HEK293 (cell line): Measurements from ENCODE around the gene DGKH.

Source experiments
- GFI1B ChIP-seq: fragments of 450-650 bp; formaldehyde crosslinking; IDR thresholded peaks from 2 replicates; pipeline ENCODE4 v1.5.1; 2016; ENCODE audit warnings: missing biosample characterization, missing genetic modification characterization
- KLF7 ChIP-seq: fragments of 450-650 bp; formaldehyde crosslinking; IDR thresholded peaks from 2 replicates; pipeline ENCODE4 v1.5.1; 2016; ENCODE audit warnings: missing biosample characterization, missing genetic modification characterization, borderline replicate concordance
- KLF9 ChIP-seq: fragments of 450-650 bp; formaldehyde crosslinking; IDR thresholded peaks from 2 replicates; pipeline ENCODE4 v1.5.1; 2016; ENCODE audit warnings: missing biosample characterization, missing genetic modification characterization, low read depth
- OVOL3 ChIP-seq: fragments of 450-650 bp; formaldehyde crosslinking; IDR thresholded peaks from 2 replicates; pipeline ENCODE4 v1.5.1; 2016; ENCODE audit warnings: missing biosample characterization, missing genetic modification characterization
- SCRT2 ChIP-seq: fragments of 450-650 bp; formaldehyde crosslinking; IDR thresholded peaks from 2 replicates; pipeline ENCODE4 v1.5.1; 2016; ENCODE audit warnings: missing biosample characterization, missing genetic modification characterization
- TRIM28 ChIP-seq: IDR thresholded peaks from 2 replicates; pipeline ENCODE4 v1.6.1; 2011; ENCODE audit warnings: low read length, control low read depth, borderline replicate concordance
- YY1 ChIP-seq: fragments of 450-650 bp; formaldehyde crosslinking; IDR thresholded peaks from 2 replicates; pipeline ENCODE4 v1.5.1; 2018; ENCODE audit warnings: missing biosample characterization, missing genetic modification characterization
- ZBTB7A ChIP-seq: fragments of 450-650 bp; formaldehyde crosslinking; IDR thresholded peaks from 2 replicates; pipeline ENCODE4 v1.5.1; 2016; ENCODE audit warnings: low read depth, missing biosample characterization, missing genetic modification characterization
- ZBTB8A ChIP-seq: fragments of 450-650 bp; formaldehyde crosslinking; IDR thresholded peaks from 2 replicates; pipeline ENCODE4 v1.5.1; 2016; ENCODE audit warnings: missing biosample characterization, missing genetic modification characterization
- ZFP37 ChIP-seq: fragments of 450-650 bp; formaldehyde crosslinking; IDR thresholded peaks from 2 replicates; pipeline ENCODE4 v1.5.1; 2016; ENCODE audit warnings: missing biosample characterization, missing genetic modification characterization
- ZNF10 ChIP-seq: fragments of 450-650 bp; formaldehyde crosslinking; IDR thresholded peaks from 2 replicates; pipeline ENCODE4 v1.5.1; 2017; ENCODE audit warnings: missing biosample characterization, missing genetic modification characterization
- ZNF140 ChIP-seq: fragments of 450-650 bp; formaldehyde crosslinking; IDR thresholded peaks from 2 replicates; pipeline ENCODE4 v1.5.1; 2016; ENCODE audit warnings: missing biosample characterization, missing genetic modification characterization
- ZNF175 ChIP-seq: fragments of 450-650 bp; formaldehyde crosslinking; IDR thresholded peaks from 2 replicates; pipeline ENCODE4 v1.5.1; 2016; ENCODE audit warnings: missing biosample characterization, missing genetic modification characterization
- ZNF202 ChIP-seq: fragments of 450-650 bp; formaldehyde crosslinking; IDR thresholded peaks from 2 replicates; pipeline ENCODE4 v1.5.1; 2016; ENCODE audit warnings: missing biosample characterization, missing genetic modification characterization, borderline replicate concordance
- ZNF23 ChIP-seq: fragments of 450-650 bp; formaldehyde crosslinking; IDR thresholded peaks from 2 replicates; pipeline ENCODE4 v1.5.1; 2016; ENCODE audit warnings: missing biosample characterization, missing genetic modification characterization, borderline replicate concordance
- ZNF274 ChIP-seq, 2 experiments: fragments of 200-500 bp in 1 of 2; fragments of 450-650 bp in 1 of 2; sonication (Bioruptor generic) in 1 of 2; formaldehyde crosslinking in 1 of 2; IDR thresholded peaks; 2 replicates each; pipeline versions ENCODE4 v1.5.1 to v1.6.1; 2014 to 2016; ENCODE audit warnings: borderline replicate concordance in 1 of 2, inconsistent platforms in 1 of 2, low read length in 1 of 2, missing biosample characterization in 1 of 2, missing genetic modification characterization in 1 of 2
- ZNF302 ChIP-seq: fragments of 450-650 bp; formaldehyde crosslinking; IDR thresholded peaks from 2 replicates; pipeline ENCODE4 v1.5.1; 2016; ENCODE audit warnings: missing biosample characterization, missing genetic modification characterization, low read depth
- ZNF350 ChIP-seq: fragments of 450-650 bp; formaldehyde crosslinking; IDR thresholded peaks from 2 replicates; pipeline ENCODE4 v1.5.0; 2017; ENCODE audit warnings: missing biosample characterization, mild to moderate bottlenecking, missing genetic modification characterization
- ZNF433 ChIP-seq: fragments of 450-650 bp; formaldehyde crosslinking; IDR thresholded peaks from 2 replicates; pipeline ENCODE4 v1.5.1; 2016; ENCODE audit warnings: missing biosample characterization, missing genetic modification characterization, low read depth
- ZNF571 ChIP-seq: fragments of 450-650 bp; formaldehyde crosslinking; IDR thresholded peaks from 2 replicates; pipeline ENCODE4 v1.5.0; 2017; ENCODE audit warnings: missing biosample characterization, missing genetic modification characterization
- ZNF596 ChIP-seq: fragments of 450-650 bp; IDR thresholded peaks from 2 replicates; pipeline ENCODE4 v1.5.0; 2018; ENCODE audit warnings: missing biosample characterization, mild to moderate bottlenecking, missing genetic modification characterization, moderate library complexity
- ZNF624 ChIP-seq: fragments of 450-650 bp; formaldehyde crosslinking; IDR thresholded peaks from 2 replicates; pipeline ENCODE4 v1.5.1; 2017; ENCODE audit warnings: missing biosample characterization, missing genetic modification characterization
- ZNF626 ChIP-seq: fragments of 450-650 bp; sonication (Bioruptor Pico); formaldehyde crosslinking; IDR thresholded peaks from 2 replicates; pipeline ENCODE4 v1.5.1; 2018; ENCODE audit warnings: missing biosample characterization, missing genetic modification characterization, inconsistent platforms
- ZNF629 ChIP-seq: fragments of 450-650 bp; formaldehyde crosslinking; IDR thresholded peaks from 2 replicates; pipeline ENCODE4 v1.5.1; 2017; ENCODE audit warnings: missing biosample characterization, missing genetic modification characterization
- ZNF654 ChIP-seq: fragments of 450-650 bp; formaldehyde crosslinking; IDR thresholded peaks from 2 replicates; pipeline ENCODE4 v1.5.1; 2016; ENCODE audit warnings: low read depth, missing biosample characterization, missing genetic modification characterization
- ZNF701 ChIP-seq: fragments of 450-650 bp; formaldehyde crosslinking; IDR thresholded peaks from 2 replicates; pipeline ENCODE4 v1.5.1; 2016; ENCODE audit warnings: missing biosample characterization, missing genetic modification characterization
- ZNF707 ChIP-seq: fragments of 450-650 bp; formaldehyde crosslinking; IDR thresholded peaks from 2 replicates; pipeline ENCODE4 v1.5.1; 2016; ENCODE audit warnings: missing biosample characterization, missing genetic modification characterization
- ZNF76 ChIP-seq: fragments of 450-650 bp; formaldehyde crosslinking; IDR thresholded peaks from 2 replicates; pipeline ENCODE4; 2016; ENCODE audit warnings: low read depth, missing biosample characterization, missing genetic modification characterization, borderline replicate concordance
- ZSCAN30 ChIP-seq: fragments of 450-650 bp; IDR thresholded peaks from 2 replicates; pipeline ENCODE4 v1.5.1; 2018; ENCODE audit warnings: missing biosample characterization, mild to moderate bottlenecking, missing genetic modification characterization, moderate library complexity
- TF ChIP-seq, protein P1 (sequence below): fragments of 450-650 bp; formaldehyde crosslinking; IDR thresholded peaks from 2 replicates; pipeline ENCODE4 v1.5.1; 2017; ENCODE audit warnings: missing biosample characterization, mild to moderate bottlenecking, missing genetic modification characterization, moderate library complexity
- TF ChIP-seq, protein P2 (sequence below): fragments of 450-650 bp; formaldehyde crosslinking; IDR thresholded peaks from 2 replicates; pipeline ENCODE4 v1.5.1; 2016; ENCODE audit warnings: missing biosample characterization, missing genetic modification characterization
- TF ChIP-seq, protein P3 (sequence below): fragments of 450-650 bp; formaldehyde crosslinking; IDR thresholded peaks from 2 replicates; pipeline ENCODE4 v1.5.1; 2016; ENCODE audit warnings: missing biosample characterization, missing genetic modification characterization
- TF ChIP-seq, protein P4 (sequence below): fragments of 450-650 bp; formaldehyde crosslinking; IDR thresholded peaks from 2 replicates; pipeline ENCODE4 v1.5.1; 2017; ENCODE audit warnings: missing biosample characterization, missing genetic modification characterization

DGKH gene

DNA sequence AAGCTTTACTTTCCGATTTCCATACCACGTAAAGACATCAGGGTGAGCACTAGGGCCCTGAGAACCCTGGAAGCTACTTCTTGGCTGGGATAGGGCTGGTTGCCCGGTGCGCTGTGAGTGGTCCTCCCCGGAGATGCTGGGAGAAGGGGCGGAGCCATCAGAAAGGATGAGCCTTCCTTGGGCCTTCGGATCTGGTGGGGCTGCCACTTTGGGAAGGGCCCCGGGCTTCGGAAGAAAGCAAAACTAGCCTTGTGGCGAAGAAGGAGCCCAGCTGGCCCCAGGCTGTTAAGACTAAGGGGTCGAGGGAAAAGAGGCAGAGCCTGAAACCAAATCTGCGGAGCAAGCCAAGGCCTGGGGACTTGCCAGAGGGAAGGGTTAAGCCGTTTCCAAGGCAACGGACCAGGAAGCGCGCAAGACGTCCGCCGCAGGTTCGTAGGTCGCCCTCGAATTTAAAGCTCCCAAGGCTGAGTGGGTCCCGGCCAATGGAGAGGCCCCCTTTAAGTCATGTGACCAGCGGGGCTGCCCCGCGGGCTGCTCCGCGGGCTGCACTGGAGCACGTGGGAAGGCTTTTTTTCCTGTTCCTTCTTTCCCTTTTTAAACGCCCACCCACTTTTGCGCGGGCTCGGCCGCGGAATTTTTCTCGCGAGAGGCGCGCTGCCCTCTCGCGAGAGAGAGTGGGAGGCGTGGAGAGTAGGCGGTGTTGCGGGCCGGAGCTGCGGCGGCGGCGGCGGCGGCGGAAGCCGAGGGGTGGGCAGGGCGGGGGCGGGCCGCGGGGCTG lies 223.1 kb downstream of the DGKH start (continued):
- no peak for TF ChIP-seq OVOL3 (tag by site-specific recombination)
- no peak for TF ChIP-seq ZNF654
- peak; percentile 59; the same call in 1 of the 2 replicates for TF ChIP-seq KLF9
- TF ChIP-seq ZNF433 (tag by site-specific recombination), result no peak
- TF ChIP-seq TRIM28, result no peak
- no peak for TF ChIP-seq ZNF626
- TF ChIP-seq GFI1B (tag by site-specific recombination), result no peak
- no peak for TF ChIP-seq ZNF596 (tag by site-specific recombination)
- no peak for TF ChIP-seq ZNF701 (tag by site-specific recombination)
- TF ChIP-seq ZSCAN30 (tag by site-specific recombination), result no peak
- no peak for TF ChIP-seq ZNF10 (tag by site-specific recombination)
- TF ChIP-seq ZNF350, result no peak
- no peak for TF ChIP-seq ZNF76
- TF ChIP-seq ZNF302 (tag by site-specific recombination), result no peak
- TF ChIP-seq ZBTB8A (tag by site-specific recombination), result peak; percentile 99
- no peak for TF ChIP-seq ZNF23 (tag by site-specific recombination)
- TF ChIP-seq ZNF274 (IDR thresholded peaks at IDR 0.05; ENCODE audit: low read length), result no peak
- TF ChIP-seq ZNF274 (tag by site-specific recombination; IDR thresholded peaks at IDR 0.05; ENCODE audit: borderline replicate concordance), result no peak
- TF ChIP-seq, protein P1, sequence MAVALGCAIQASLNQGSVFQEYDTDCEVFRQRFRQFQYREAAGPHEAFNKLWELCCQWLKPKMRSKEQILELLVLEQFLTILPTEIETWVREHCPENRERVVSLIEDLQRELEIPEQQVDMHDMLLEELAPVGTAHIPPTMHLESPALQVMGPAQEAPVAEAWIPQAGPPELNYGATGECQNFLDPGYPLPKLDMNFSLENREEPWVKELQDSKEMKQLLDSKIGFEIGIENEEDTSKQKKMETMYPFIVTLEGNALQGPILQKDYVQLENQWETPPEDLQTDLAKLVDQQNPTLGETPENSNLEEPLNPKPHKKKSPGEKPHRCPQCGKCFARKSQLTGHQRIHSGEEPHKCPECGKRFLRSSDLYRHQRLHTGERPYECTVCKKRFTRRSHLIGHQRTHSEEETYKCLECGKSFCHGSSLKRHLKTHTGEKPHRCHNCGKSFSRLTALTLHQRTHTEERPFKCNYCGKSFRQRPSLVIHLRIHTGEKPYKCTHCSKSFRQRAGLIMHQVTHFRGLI (tag by site-specific recombination), result peak; percentile 66; the same call in 1 of the 2 replicates
- TF ChIP-seq ZNF202 (tag by site-specific recombination), result 0 out of 2 replicates have a peak, but pooled peaks have one; percentile 64
- TF ChIP-seq ZNF624 (tag by site-specific recombination), result no peak
- no peak for TF ChIP-seq ZFP37 (tag by site-specific recombination)
- TF ChIP-seq ZBTB7A (tag by site-specific recombination), result peak; percentile 57
- TF ChIP-seq, protein P2, sequence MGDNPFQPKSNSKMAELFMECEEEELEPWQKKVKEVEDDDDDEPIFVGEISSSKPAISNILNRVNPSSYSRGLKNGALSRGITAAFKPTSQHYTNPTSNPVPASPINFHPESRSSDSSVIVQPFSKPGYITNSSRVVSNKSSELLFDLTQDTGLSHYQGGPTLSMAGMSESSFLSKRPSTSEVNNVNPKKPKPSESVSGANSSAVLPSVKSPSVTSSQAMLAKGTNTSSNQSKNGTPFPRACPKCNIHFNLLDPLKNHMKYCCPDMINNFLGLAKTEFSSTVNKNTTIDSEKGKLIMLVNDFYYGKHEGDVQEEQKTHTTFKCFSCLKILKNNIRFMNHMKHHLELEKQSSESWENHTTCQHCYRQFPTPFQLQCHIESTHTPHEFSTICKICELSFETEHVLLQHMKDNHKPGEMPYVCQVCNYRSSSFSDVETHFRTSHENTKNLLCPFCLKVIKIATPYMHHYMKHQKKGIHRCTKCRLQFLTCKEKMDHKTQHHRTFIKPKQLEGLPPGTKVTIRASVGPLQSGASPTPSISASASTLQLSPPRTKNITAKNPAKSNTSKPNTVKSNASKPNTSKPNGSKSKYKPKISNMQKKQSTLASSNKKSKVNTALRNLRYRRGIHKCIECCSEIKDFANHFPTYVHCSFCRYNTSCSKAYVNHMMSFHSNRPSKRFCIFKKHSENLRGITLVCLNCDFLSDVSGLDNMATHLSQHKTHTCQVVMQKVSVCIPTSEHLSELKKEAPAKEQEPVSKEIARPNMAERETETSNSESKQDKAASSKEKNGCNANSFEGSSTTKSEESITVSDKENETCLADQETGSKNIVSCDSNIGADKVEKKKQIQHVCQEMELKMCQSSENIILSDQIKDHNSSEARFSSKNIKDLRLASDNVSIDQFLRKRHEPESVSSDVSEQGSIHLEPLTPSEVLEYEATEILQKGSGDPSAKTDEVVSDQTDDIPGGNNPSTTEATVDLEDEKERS (tag by site-specific recombination), result no peak
- TF ChIP-seq ZNF175 (tag by site-specific recombination), result no peak
- peak; percentile 52; the same call in 1 of the 2 replicates for TF ChIP-seq ZNF629 (tag by site-specific recombination)
- no peak for TF ChIP-seq YY1
- TF ChIP-seq, protein P3, sequence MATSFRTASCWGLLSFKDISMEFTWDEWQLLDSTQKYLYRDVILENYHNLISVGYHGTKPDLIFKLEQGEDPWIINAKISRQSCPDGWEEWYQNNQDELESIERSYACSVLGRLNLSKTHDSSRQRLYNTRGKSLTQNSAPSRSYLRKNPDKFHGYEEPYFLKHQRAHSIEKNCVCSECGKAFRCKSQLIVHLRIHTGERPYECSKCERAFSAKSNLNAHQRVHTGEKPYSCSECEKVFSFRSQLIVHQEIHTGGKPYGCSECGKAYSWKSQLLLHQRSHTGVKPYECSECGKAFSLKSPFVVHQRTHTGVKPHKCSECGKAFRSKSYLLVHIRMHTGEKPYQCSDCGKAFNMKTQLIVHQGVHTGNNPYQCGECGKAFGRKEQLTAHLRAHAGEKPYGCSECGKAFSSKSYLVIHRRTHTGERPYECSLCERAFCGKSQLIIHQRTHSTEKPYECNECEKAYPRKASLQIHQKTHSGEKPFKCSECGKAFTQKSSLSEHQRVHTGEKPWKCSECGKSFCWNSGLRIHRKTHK (tag by site-specific recombination), result no peak
- TF ChIP-seq ZNF571 (tag by site-specific recombination), result no peak
- TF ChIP-seq SCRT2 (tag by site-specific recombination), result no peak
- no peak for TF ChIP-seq ZNF140 (tag by site-specific recombination)
- TF ChIP-seq, protein P4, sequence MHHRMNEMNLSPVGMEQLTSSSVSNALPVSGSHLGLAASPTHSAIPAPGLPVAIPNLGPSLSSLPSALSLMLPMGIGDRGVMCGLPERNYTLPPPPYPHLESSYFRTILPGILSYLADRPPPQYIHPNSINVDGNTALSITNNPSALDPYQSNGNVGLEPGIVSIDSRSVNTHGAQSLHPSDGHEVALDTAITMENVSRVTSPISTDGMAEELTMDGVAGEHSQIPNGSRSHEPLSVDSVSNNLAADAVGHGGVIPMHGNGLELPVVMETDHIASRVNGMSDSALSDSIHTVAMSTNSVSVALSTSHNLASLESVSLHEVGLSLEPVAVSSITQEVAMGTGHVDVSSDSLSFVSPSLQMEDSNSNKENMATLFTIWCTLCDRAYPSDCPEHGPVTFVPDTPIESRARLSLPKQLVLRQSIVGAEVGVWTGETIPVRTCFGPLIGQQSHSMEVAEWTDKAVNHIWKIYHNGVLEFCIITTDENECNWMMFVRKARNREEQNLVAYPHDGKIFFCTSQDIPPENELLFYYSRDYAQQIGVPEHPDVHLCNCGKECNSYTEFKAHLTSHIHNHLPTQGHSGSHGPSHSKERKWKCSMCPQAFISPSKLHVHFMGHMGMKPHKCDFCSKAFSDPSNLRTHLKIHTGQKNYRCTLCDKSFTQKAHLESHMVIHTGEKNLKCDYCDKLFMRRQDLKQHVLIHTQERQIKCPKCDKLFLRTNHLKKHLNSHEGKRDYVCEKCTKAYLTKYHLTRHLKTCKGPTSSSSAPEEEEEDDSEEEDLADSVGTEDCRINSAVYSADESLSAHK, result no peak
- no peak for TF ChIP-seq ZNF707 (tag by site-specific recombination)
- no peak for TF ChIP-seq KLF7 (tag by site-specific recombination)
